GM12878 (cell line): ENCODE measurements around the gene CRACDL.

Experiments used
- CEBPB ChIP-seq, 2 experiments: fragments of 150-350 bp in 1 of 2; IDR thresholded peaks; 2 replicates each; pipeline ENCODE4 v1.6.1; 2012 to 2014; ENCODE audit warnings: low read depth in 2 of 2, low read length in 2 of 2, borderline replicate concordance in 1 of 2, inconsistent platforms in 1 of 2
- CHD2 ChIP-seq: IDR thresholded peaks from 2 replicates; pipeline ENCODE4 v1.6.1; 2011; ENCODE audit warnings: low read depth, low read length, improper control_type of control experiment, borderline replicate concordance
- CREM ChIP-seq: IDR thresholded peaks from 2 replicates; pipeline ENCODE4 v1.6.1; 2014; ENCODE audit warnings: antibody characterized with exemption, low read depth
- CTCF ChIP-seq, 3 experiments: IDR thresholded peaks in 2 of 3; conservative IDR thresholded peaks in 1 of 3; 2 replicates each; pipeline ENCODE4 v1.5.1; 2011; ENCODE audit warnings: low read depth in 3 of 3, low read length in 3 of 3, mild to moderate bottlenecking in 3 of 3, control low read depth in 2 of 3, moderate library complexity in 2 of 3, inconsistent platforms in 1 of 3, mixed read lengths in 1 of 3; ENCODE audit not compliant: control insufficient read depth in 2 of 3, insufficient read depth in 1 of 3; ENCODE audit errors: extremely low read depth in 1 of 3
- E2F4 ChIP-seq: IDR thresholded peaks from 2 replicates; pipeline ENCODE4 v1.6.1; 2012; ENCODE audit warnings: low read depth, low read length, improper control_type of control experiment
- EZH2 ChIP-seq: IDR thresholded peaks from 2 replicates; pipeline ENCODE4 v1.6.1; 2012; ENCODE audit warnings: low read depth, mild to moderate bottlenecking, control low read depth, inconsistent platforms, low read length, borderline replicate concordance; ENCODE audit not compliant: control insufficient read depth
- TCF12 ChIP-seq: IDR thresholded peaks from 2 replicates; pipeline ENCODE4 v1.6.1; 2011; ENCODE audit warnings: low read depth, mild to moderate bottlenecking, low read length
- ZNF274 ChIP-seq: IDR thresholded peaks from one replicate; pipeline ENCODE4 v1.8.0; 2011; ENCODE audit not compliant: insufficient read length, insufficient read depth
- ZNF687 ChIP-seq: fragments of 450-650 bp; IDR thresholded peaks from 2 replicates; pipeline ENCODE4 v1.6.1; 2017; ENCODE audit warnings: mild to moderate bottlenecking, moderate library complexity

GRCh38 chr2:98787700-98788099, 148.3 kb downstream of the CRACDL start:
- no peak for TF ChIP-seq TCF12
- no peak for TF ChIP-seq ZNF274
- no peak for TF ChIP-seq CREM
- no peak for TF ChIP-seq CTCF (IDR thresholded peaks at IDR 0.05 in 2 of 3, conservative IDR thresholded peaks at IDR 0.05 in 1 of 3; ENCODE audit: control insufficient read depth in 2 of 3, extremely low read depth in 1 of 3, insufficient read depth in 1 of 3, low read depth in 3 of 3, low read length in 3 of 3)
- TF ChIP-seq E2F4: no peak
- no peak for TF ChIP-seq CEBPB (IDR thresholded peaks at IDR 0.05; ENCODE audit: borderline replicate concordance in 1 of 2, low read depth in 2 of 2, low read length in 2 of 2)
- TF ChIP-seq CHD2: no peak
- TF ChIP-seq EZH2: no peak
- TF ChIP-seq ZNF687: no peak
